GM11168 (cell line): ENCODE measurements around the gene ADAMTS2.

Source experiments
- in situ Hi-C: fragments of 300-500 bp; cut with MboI; formaldehyde crosslinking; loops from one replicate; pipeline ENCODE4 v1.12.0; 2022; ENCODE audit warnings: low sequenced_read_pairs; ENCODE audit not compliant: unreplicated experiment

Gene ADAMTS2

DNA sequence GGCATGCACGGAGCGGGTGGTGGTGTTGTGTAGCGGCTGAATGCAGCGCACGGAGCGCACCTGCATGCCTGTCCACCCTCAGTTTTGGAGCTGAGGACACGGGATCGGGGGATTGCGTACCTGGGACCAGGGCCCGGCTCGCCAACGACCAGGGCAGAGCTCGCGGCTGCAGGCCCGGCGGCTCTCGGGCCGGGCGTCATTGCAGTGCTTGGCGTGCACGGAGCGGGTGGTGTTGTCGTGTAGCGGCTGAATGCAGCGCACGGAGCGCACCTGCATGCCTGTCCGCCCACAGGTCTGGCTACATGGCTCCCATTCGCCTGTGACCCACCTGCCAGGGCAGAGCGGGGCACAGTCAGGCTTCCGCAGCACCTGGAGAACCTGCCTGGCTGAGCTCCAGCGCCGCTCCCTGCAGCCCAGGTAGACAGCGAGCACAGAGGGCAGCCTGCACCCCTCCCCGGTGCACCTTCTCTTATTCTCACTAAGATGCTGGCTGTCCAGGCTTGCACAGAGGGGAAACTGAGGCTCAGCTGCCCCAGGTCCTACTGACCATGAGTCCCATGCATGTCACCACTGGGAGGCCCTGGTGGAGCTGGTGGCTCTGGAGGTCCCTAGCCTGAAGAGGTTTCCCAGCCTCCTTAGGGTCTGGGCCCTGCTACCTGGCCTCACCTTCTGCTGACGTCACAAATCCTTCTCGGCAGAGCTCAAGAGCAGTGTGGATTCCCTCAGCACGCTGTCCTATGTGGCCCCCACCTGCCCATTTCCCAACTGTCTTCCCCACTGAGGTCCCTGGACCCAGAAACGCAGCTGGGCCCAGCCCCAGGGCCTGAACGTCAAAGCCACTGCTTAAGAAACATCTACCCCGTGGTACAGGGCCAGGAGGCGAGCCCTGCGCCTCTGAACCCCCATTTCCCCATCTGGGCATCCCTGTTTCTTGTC, 220.1 kb downstream of the ADAMTS2 start:
- in situ Hi-C loops, result no loop called here

DNA sequence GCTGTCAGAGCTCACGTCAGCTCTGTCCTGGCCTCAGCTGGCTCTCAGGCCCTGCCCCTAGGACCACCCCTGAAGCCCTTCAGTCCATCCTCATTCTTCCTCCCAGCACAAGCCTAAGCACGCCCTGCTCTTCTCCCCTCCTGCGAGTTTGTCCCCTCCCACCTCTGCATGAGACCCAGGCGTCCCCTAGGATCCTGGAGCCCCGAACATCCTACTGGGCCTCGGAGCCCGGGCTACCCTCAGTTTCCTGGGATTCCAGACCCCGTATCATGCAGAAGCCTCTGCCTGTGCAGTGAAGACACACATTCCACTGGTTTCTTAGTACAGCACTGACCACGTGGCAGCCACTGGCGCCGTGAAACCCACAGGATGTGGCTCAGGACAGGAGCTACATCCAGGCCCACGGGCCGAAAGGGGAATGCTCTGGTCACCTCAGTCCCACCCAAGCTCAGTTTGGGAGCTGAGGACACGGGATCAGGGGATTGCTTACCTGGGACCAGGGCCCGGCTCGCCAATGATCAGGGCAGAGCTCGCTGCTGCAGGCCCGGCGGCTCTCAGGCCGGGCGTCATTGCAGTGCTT, 220.9 kb downstream of the ADAMTS2 start:
- in situ Hi-C loops, result no loop called here

DNA sequence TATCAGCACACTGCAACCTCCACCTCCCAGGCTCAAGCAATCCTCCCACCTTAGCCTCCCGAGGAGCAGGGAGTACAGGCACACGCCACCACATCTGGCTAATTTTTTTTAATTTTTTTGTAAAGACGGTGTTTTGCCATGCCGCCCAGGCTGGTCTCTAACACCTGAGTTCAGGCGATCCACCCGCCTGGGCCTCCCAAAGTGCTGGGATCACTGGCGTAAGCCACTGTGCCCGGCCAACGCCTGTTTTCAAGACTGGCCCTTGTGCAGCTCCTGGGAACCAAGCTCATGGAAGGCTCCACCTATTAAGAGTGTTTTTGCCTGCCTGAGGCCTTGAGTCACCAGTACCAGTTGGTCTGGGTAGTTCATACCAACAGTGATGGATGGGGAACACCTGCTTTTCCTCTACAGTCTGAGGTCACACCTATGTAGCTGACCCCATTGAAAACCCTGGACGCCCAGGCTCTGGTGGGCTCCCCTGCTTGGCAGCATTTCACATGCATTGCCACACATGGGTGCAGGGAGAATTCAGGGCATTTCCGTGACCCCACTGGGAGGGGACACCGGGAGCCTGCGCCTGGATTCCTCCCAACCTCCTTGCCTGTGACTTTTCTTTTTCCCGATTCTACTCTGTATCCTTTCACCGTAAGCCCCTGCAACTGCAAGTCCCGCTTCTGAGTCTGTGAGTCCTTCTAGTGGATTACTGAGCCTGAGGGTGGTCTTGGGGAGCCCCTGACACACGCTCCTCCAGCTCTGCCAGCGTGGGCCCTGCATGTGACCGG, 221.6 kb downstream of the ADAMTS2 start:
- in situ Hi-C loops, result no loop called here

GRCh38 chr5:179123109-179123426, 222.2 kb downstream of the ADAMTS2 start:
- in situ Hi-C loops, result no loop called here

- in situ Hi-C loops, result no loop called here
Observed at GRCh38 chr5:179122411-179123108, 222.7 kb downstream of the ADAMTS2 start.

DNA sequence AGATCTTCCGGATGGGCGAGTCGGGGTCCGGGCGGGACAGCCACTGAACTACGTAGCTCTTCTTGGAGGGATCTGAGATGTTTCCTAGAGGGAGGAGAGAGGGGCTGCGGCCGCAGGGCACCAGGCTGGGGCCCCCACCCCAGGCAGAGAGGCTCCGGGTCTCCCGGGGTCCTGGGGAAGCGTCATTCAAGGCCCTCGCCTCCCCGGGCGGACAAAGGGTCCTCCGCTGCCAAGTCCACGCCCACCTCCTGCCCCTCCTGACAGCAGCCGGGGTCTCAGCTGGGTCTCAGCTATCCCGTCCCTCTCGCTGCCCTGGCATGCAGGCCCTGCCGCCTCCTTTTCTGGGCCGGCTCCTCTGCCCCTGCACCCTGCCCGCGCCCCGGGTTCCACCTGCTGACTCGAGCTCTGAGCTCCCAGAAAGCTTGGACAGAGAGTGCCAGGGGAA, 223.6 kb downstream of the ADAMTS2 start:
- in situ Hi-C loops, result no loop called here

DNA sequence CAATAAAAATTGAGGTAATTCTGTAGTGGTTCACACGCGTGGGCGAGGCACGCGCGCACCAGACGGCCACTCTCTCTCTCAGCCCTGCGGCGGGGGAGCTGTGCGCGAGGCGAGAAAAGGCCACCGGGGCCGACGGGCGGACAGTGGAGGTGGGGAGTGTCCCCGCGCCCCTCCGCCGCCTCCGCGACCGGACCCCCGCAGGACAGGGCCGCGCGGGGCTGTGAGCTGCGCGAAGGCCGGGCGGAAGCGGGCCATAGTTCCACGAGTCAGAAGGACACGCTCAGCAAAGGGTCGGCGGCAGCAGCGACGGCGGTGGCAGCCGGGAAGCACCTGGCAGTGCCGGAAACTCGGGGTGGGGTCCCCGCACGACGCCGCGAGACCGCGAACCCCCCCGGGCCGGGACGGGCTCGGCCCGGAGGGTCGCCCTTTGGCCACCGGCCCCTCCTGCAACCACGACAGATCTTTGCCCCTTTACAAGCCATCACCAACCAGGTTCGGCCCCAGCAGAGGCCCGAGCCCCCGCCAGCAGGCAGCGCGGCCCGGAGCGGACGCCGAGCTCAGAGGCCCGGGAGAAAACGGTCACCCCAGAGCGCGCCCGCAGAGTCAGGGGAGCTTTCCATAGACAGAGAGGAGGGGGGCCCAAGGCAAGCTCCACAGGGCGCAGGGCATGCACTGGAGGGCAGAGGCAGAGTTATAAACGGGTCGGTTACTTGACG, 224.2 kb downstream of the ADAMTS2 start:
- in situ Hi-C loops, result no loop called here

- in situ Hi-C loops, result no loop called here
Observed at GRCh38 chr5:179120421-179120861, 224.8 kb downstream of the ADAMTS2 start.

- in situ Hi-C loops, result no loop called here
Observed at GRCh38 chr5:179119415-179120170, 225.7 kb downstream of the ADAMTS2 start.

DNA sequence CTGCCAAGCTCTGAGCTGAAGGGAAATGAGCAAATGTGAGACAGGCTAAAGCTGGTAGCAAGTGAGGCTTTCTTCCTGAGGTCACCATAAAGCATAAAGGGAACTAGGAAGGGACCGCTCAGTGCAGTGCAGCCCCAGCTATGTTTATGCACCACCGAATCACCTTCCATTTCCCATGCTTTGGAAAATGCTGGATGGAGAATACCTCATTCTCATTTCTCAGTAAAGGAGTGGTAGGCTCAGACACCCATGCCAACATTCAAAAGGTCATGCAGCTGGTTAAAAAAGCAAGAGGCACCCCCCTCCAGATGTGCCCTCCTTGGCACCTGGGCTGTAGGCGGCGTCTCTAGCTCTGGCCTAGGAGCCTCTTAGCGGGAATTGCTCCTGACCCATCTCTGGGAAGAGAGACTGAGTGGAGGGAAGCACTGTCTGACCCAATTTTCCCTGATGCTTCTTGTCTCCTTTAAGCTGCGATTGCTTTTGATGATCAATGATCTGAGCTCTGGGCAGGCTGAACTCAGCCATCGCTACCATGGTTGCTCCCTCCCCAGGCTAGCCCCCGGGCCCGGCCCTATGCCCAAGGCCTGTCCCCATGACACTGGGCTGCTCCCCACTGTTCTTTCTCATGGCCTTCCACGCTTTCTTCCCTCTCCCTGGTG, 226.4 kb downstream of the ADAMTS2 start:
- in situ Hi-C loops, result no loop called here

DNA sequence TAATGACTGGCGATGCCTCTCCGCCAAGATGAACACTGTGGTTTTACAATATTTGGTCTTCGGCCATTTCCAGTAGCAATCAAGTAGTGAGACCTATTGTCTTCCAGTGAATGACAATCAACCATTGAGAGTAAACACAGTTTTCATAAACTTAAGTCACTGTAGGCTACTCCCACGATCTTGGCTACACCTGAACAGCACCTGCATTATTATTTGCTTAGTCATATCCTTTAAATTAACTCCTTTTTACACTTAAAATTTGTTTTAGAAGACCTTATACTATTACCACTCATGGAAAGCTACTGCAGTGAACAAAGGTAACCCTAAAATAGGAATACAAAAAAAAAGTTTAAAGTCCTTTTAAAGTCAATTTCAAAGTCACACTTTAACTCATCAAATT, 226.9 kb downstream of the ADAMTS2 start:
- in situ Hi-C loops, result no loop called here

- in situ Hi-C loops, result no loop called here
Observed at GRCh38 chr5:179115845-179116524, 229.3 kb downstream of the ADAMTS2 start.

- in situ Hi-C loops, result no loop called here
Observed at GRCh38 chr5:179115307-179115706, 230.0 kb downstream of the ADAMTS2 start.

DNA sequence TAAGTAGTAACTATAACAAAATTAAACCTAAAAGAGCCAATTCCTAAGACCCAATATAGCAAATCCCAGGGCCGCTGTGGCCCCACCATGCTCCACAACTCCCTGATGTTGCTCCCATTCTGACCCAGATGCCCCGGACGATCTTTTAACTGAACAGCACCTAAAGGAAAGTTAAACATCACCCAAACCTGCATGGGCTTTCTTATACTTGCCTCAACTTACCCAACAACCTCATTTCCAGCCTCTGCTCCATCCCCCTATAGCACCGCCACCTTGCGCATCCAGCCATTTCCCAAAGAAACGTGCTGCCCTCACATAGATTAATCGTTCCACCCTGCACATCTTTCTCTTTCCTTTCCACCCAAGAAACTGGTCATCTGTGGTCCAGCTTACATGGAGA, 230.5 kb downstream of the ADAMTS2 start:
- in situ Hi-C loops, result no loop called here

DNA sequence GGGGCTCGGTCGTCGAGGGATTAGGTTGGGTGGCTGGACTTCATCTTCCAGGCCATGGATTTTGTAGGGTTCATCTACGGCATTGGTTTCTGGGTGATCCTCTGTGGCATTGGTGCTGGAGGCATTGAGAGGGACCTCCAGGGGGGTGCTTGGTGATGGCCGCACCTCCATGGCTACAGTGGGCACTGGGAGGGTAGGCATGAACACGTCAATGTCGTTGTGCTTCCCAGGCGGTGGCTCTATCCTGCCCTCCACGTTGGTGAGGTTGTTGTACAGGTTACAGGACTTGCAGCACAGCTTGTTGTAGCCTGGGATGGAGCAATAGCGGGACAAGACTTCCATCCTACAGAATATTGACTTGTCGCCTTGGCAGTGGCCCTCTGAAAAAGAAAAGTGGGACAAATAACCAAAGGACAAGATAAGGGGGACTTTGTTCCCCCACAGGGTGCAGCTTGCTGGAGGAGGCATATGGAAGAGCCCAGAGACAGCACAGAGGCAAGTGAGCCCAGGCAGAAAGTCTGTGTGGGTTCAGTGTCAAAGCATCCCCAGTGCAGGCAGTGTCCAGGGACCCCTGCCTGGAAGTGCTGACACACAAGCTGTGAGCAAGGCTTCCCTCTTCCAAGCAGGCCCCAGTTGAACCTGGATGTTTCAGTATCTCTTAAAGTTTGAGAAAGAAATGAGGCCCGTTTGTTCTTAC, 231.2 kb downstream of the ADAMTS2 start:
- in situ Hi-C loops, result no loop called here

- in situ Hi-C loops, result no loop called here
Observed at GRCh38 chr5:179113143-179113530, 232.1 kb downstream of the ADAMTS2 start.

- in situ Hi-C loops, result no loop called here
Observed at GRCh38 chr5:179112469-179113142, 232.7 kb downstream of the ADAMTS2 start.
